Peyer's patch (tissue), 4 donors: Measurements from ENCODE around the gene TM9SF1.

Experiments used
- POLR2A ChIP-seq, 2 donors: fragments of 450-650 bp; IDR thresholded peaks; one replicate each; pipeline ENCODE4 v1.5.1; 2017; ENCODE audit warnings: antibody characterized with exemption in 2 of 2, mild to moderate bottlenecking in 2 of 2, moderate library complexity in 2 of 2
- TF ChIP-seq, protein P1 (sequence below), 6 experiments: fragments of 450-650 bp in 4 of 6; fragments of 200-600 bp in 2 of 6; sonication (generic) in 1 of 6; IDR thresholded peaks; one replicate each; pipeline ENCODE4 v1.5.1; 2017 to 2019; ENCODE audit warnings: antibody characterized with exemption in 6 of 6, mild to moderate bottlenecking in 3 of 6, moderate library complexity in 1 of 6

DNA sequence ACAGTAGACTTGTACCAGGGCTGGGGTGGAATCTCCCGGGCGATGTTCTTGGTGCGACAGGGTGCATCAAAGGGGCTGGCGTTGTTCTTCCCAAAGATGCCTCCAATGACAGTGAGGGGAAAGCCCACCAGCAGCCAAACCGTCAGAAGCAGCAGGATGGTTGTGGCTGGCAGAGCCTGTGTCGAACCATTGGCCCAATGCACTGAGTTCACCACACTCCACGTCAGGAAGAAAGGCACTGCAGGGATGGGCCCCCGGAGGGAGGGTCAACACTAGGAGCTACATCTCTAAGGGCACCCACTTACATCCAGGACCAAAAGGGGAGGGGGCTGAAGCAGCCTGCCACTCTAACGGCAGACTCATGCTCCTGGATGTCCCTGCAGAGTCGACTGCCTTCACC is 4.8 kb downstream of the TM9SF1 start:
- TF ChIP-seq POLR2A (IDR thresholded peaks at IDR 0.05): no peak
- TF ChIP-seq, protein P1, sequence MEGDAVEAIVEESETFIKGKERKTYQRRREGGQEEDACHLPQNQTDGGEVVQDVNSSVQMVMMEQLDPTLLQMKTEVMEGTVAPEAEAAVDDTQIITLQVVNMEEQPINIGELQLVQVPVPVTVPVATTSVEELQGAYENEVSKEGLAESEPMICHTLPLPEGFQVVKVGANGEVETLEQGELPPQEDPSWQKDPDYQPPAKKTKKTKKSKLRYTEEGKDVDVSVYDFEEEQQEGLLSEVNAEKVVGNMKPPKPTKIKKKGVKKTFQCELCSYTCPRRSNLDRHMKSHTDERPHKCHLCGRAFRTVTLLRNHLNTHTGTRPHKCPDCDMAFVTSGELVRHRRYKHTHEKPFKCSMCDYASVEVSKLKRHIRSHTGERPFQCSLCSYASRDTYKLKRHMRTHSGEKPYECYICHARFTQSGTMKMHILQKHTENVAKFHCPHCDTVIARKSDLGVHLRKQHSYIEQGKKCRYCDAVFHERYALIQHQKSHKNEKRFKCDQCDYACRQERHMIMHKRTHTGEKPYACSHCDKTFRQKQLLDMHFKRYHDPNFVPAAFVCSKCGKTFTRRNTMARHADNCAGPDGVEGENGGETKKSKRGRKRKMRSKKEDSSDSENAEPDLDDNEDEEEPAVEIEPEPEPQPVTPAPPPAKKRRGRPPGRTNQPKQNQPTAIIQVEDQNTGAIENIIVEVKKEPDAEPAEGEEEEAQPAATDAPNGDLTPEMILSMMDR (IDR thresholded peaks at IDR 0.05): no peak
